H9 (cell line): Measurements from ENCODE around the gene SART1. TPM values are rescaled to one million over a fixed set of nuclear protein-coding genes. Genes with fewer than 3 reads are reported as not detected.
A peak's percentile ranks its signal among the peaks of the same experiment; 100 is the strongest.

Experiments used
- DNase-seq: peaks from one replicate; pipeline ENCODE4 v3.0.0-alpha.2; 2017
- H2AFZ ChIP-seq: one replicate; pipeline ENCODE4 v1.6.1; 2013; ENCODE audit warnings: mild to moderate bottlenecking, low read length, control low read depth, moderate library complexity
- H2AK5ac ChIP-seq: 2 replicates; pipeline ENCODE4 v1.6.1; 2013; ENCODE audit warnings: low read length, control low read depth, mixed read lengths; ENCODE audit not compliant: insufficient read length
- H2BK120ac ChIP-seq: one replicate; pipeline ENCODE4 v1.6.1; 2013; ENCODE audit warnings: low read depth, mild to moderate bottlenecking, low read length, control low read depth, inconsistent platforms; ENCODE audit not compliant: poor library complexity, severe bottlenecking
- H2BK12ac ChIP-seq: 2 replicates; pipeline ENCODE4 v1.6.1; 2013; ENCODE audit warnings: low read length, control low read depth, mixed read lengths, low read depth; ENCODE audit not compliant: insufficient read length
- H2BK15ac ChIP-seq: 2 replicates; pipeline ENCODE4 v1.6.1; 2013; ENCODE audit warnings: low read depth, low read length, control low read depth
- H2BK20ac ChIP-seq: one replicate; pipeline ENCODE4 v1.6.1; 2013; ENCODE audit warnings: low read depth, mild to moderate bottlenecking, low read length, control low read depth, inconsistent platforms; ENCODE audit not compliant: poor library complexity, severe bottlenecking
- H2BK5ac ChIP-seq: 2 replicates; pipeline ENCODE4 v1.6.1; 2013; ENCODE audit warnings: low read length, control low read depth, mixed read lengths; ENCODE audit not compliant: insufficient read length
- H3K14ac ChIP-seq: 2 replicates; pipeline ENCODE4 v1.6.1; 2013; ENCODE audit warnings: low read length, control low read depth; ENCODE audit not compliant: insufficient read depth
- H3K18ac ChIP-seq: 2 replicates; pipeline ENCODE4 v1.6.1; 2013; ENCODE audit warnings: low read depth, mild to moderate bottlenecking, mixed read lengths, low read length, control low read depth; ENCODE audit not compliant: insufficient read length
- H3K23ac ChIP-seq: 2 replicates; pipeline ENCODE4 v1.6.1; 2013; ENCODE audit warnings: low read length, control low read depth, mixed read lengths, low read depth; ENCODE audit not compliant: insufficient read length
- H3K23me2 ChIP-seq: 2 replicates; pipeline ENCODE4 v1.6.1; 2013; ENCODE audit warnings: low read depth, mild to moderate bottlenecking, mixed read lengths, low read length, control low read depth; ENCODE audit not compliant: insufficient read length, poor library complexity, severe bottlenecking
- H3K27ac ChIP-seq: 2 replicates; pipeline ENCODE4 v1.5.1; 2013; ENCODE audit warnings: low read length, control low read depth, mixed read lengths, low read depth; ENCODE audit not compliant: insufficient read length
- H3K27me3 ChIP-seq: 2 replicates; pipeline ENCODE4 v1.6.1; 2013; ENCODE audit warnings: low read length, control low read depth, inconsistent platforms; ENCODE audit not compliant: insufficient read depth
- H3K4ac ChIP-seq: 2 replicates; pipeline ENCODE4 v1.6.1; 2013; ENCODE audit warnings: low read depth, mild to moderate bottlenecking, control low read depth, inconsistent platforms, low read length, moderate library complexity
- H3K4me1 ChIP-seq: 2 replicates; pipeline ENCODE4 v1.6.1; 2013; ENCODE audit warnings: low read length, control low read depth, inconsistent platforms; ENCODE audit not compliant: insufficient read depth
- H3K4me2 ChIP-seq: 2 replicates; pipeline ENCODE4 v1.6.1; 2013; ENCODE audit warnings: low read length, control low read depth, mixed read lengths; ENCODE audit not compliant: insufficient read length, insufficient read depth
- H3K56ac ChIP-seq: 2 replicates; pipeline ENCODE4 v1.6.1; 2013; ENCODE audit warnings: low read depth, mild to moderate bottlenecking, mixed read lengths, low read length, control low read depth; ENCODE audit not compliant: insufficient read length
- H3K79me1 ChIP-seq: 2 replicates; pipeline ENCODE4 v1.6.1; 2013; ENCODE audit warnings: low read depth, mild to moderate bottlenecking, moderate library complexity, low read length, control low read depth, inconsistent platforms; ENCODE audit not compliant: insufficient read depth, poor library complexity, severe bottlenecking
- H3K79me2 ChIP-seq: 2 replicates; pipeline ENCODE4 v1.6.1; 2013; ENCODE audit warnings: low read length, control low read depth, inconsistent platforms; ENCODE audit not compliant: insufficient read depth
- H3K9ac ChIP-seq: 2 replicates; pipeline ENCODE4 v1.6.1; 2013; ENCODE audit warnings: low read length, control low read depth, mixed read lengths; ENCODE audit not compliant: insufficient read length; ENCODE audit errors: extremely low read depth
- H3K9me3 ChIP-seq: one replicate; pipeline ENCODE4 v1.6.1; 2013; ENCODE audit warnings: low read depth, low read length, inconsistent platforms; ENCODE audit not compliant: control insufficient read depth
- H3T11ph ChIP-seq: one replicate; pipeline ENCODE4 v1.6.1; 2013; ENCODE audit warnings: mild to moderate bottlenecking, low read length, control low read depth, inconsistent platforms
- H4K20me1 ChIP-seq: one replicate; pipeline ENCODE4 v1.6.1; 2013; ENCODE audit not compliant: control insufficient read depth, insufficient read length, insufficient read depth
- H4K5ac ChIP-seq: 2 replicates; pipeline ENCODE4 v1.6.1; 2013; ENCODE audit warnings: low read depth, mild to moderate bottlenecking, mixed read lengths, low read length, control low read depth; ENCODE audit not compliant: insufficient read length
- H4K8ac ChIP-seq: replicated peaks from 2 replicates; pipeline ENCODE4 v1.6.1; 2013; ENCODE audit warnings: low read length, control low read depth, mixed read lengths, low read depth; ENCODE audit not compliant: insufficient read length
- H4K91ac ChIP-seq: 2 replicates; pipeline ENCODE4 v1.6.1; 2013; ENCODE audit warnings: low read depth, mild to moderate bottlenecking, moderate library complexity, mixed read lengths, low read length, control low read depth; ENCODE audit not compliant: insufficient read length
- H3K27ac Mint-ChIP-seq, 3 experiments: 2 replicates in 2 of 3; 3 replicates in 1 of 3; pipeline ENCODE4 v1.8.0; 2020 to 2021; ENCODE audit warnings: mixed read lengths in 3 of 3, mild to moderate bottlenecking in 1 of 3, moderate library complexity in 1 of 3
- H3K27me3 Mint-ChIP-seq: 2 replicates; pipeline ENCODE4 v1.8.0; 2021; ENCODE audit warnings: low read depth, mild to moderate bottlenecking, moderate library complexity, mixed read lengths
- H3K36me3 Mint-ChIP-seq, 3 experiments: 2 replicates in 2 of 3; 3 replicates in 1 of 3; pipeline ENCODE4 v1.8.0; 2020 to 2021; ENCODE audit warnings: low read depth in 3 of 3, mixed read lengths in 3 of 3; ENCODE audit not compliant: insufficient read depth in 1 of 3
- H3K4me1 Mint-ChIP-seq, 2 experiments: 2 replicates each; pipeline ENCODE4 v1.8.0; 2020; ENCODE audit warnings: mixed read lengths in 2 of 2
- H3K4me3 Mint-ChIP-seq, 2 experiments: 2 replicates in 1 of 2; 3 replicates in 1 of 2; pipeline ENCODE4 v1.8.0; 2020 to 2021; ENCODE audit warnings: mild to moderate bottlenecking in 2 of 2, mixed read lengths in 2 of 2, moderate library complexity in 1 of 2
- H3K9me3 Mint-ChIP-seq, 2 experiments: 2 replicates in 1 of 2; 3 replicates in 1 of 2; pipeline ENCODE4 v1.8.0; 2020; ENCODE audit warnings: mild to moderate bottlenecking in 2 of 2, mixed read lengths in 2 of 2, moderate library complexity in 1 of 2
- CTCF ChIP-seq: fragments of 200-600 bp; sonication (generic); conservative IDR thresholded peaks from 3 replicates; pipeline ENCODE4 v1.8.0; 2021; ENCODE audit warnings: antibody characterized with exemption, mild to moderate bottlenecking
- WGBS: extraction: QIAGEN DNeasy Blood & Tissue Kit; methylation state at CpG from one replicate; pipeline ENCODE4 v1.1.7; 2013; ENCODE audit warnings: missing lambda C conversion rate, low lambda C conversion rate, mixed read lengths; ENCODE audit not compliant: insufficient read length; ENCODE audit errors: extremely low coverage; 5-methylcytosine and 5-hydroxymethylcytosine counted together
- total RNA-seq: library from RNA; stranded (reverse); gene quantifications from 2 replicates; pipeline ENCODE4 v1.2.1, GENCODE V29; 2021

The SART1 gene
- total RNA-seq, 1 experiment from 2014 or later, result 52.0 TPM

- Histone ChIP-seq H2BK120ac (no peak overlapping the region), H3K27me3 (peaks cover 4% of the 10 kb centered on the region; the same call in 1 of the 2 replicates), H3K4ac (no peak overlapping the region), H3K23me2 (peaks cover 8% of the 10 kb centered on the region), H4K5ac (no peak overlapping the region), H3K23ac (no peak overlapping the region), H4K8ac (no peak overlapping the region), H2AK5ac (no peak overlapping the region), H3T11ph (no peak overlapping the region), H3K4me1 (no peaks in the 10 kb centered on the region), H2BK15ac (no peak overlapping the region), H3K14ac (no peak overlapping the region), H3K9ac (no peak overlapping the region), H3K56ac (no peak overlapping the region), H3K9me3 (no peaks in the 10 kb centered on the region), H3K79me2 (no peaks in the 10 kb centered on the region), H2BK20ac (no peak overlapping the region), H3K4me2 (no peak overlapping the region), H4K20me1 (no peaks in the 10 kb centered on the region), H2AFZ (no peak overlapping the region), H2BK5ac (no peak overlapping the region), H3K27ac (no peak overlapping the region), H3K79me1 (no peaks in the 10 kb centered on the region), H3K18ac (no peak overlapping the region), H2BK12ac (no peak overlapping the region), H4K91ac (no peak overlapping the region)
- no peak for TF ChIP-seq CTCF
- Mint-ChIP-seq H3K27me3 (no peaks in the 10 kb centered on the region; the same call in 1 of the 2 replicates), H3K36me3 (no peaks in the 10 kb centered on the region), H3K27ac (peak overlapping the region in 1 of 3 experiments; percentile 62; a peak in 1 of 7 replicates), H3K4me1 (peaks cover 0 to 9% of the 10 kb centered on the region in 2 experiments; a peak in 3 of 4 replicates), H3K4me3 (no peak overlapping the region), H3K9me3 (no peaks in the 10 kb centered on the region)
- no CpG with 5 or more reads among the region's 7 CpGs for WGBS
- no peak for DNase-seq
Measured at GRCh38 chr11:66013762-66014100, 52.2 kb downstream of the SART1 start.
